CD4-positive, alpha-beta T cell treated with Interleukin-10 for 1 hour (primary cell): ENCODE measurements around the gene PCDH20.
"Not testable (repeated sequence)": the region's sequence is repeated elsewhere in the genome, so short reads cannot be mapped to it uniquely, and the experiment has no call there.

Experiments used
- DNase-seq: peaks from one replicate; pipeline ENCODE4 v3.0.0-alpha.2; 2020

The PCDH20 gene, protein sequence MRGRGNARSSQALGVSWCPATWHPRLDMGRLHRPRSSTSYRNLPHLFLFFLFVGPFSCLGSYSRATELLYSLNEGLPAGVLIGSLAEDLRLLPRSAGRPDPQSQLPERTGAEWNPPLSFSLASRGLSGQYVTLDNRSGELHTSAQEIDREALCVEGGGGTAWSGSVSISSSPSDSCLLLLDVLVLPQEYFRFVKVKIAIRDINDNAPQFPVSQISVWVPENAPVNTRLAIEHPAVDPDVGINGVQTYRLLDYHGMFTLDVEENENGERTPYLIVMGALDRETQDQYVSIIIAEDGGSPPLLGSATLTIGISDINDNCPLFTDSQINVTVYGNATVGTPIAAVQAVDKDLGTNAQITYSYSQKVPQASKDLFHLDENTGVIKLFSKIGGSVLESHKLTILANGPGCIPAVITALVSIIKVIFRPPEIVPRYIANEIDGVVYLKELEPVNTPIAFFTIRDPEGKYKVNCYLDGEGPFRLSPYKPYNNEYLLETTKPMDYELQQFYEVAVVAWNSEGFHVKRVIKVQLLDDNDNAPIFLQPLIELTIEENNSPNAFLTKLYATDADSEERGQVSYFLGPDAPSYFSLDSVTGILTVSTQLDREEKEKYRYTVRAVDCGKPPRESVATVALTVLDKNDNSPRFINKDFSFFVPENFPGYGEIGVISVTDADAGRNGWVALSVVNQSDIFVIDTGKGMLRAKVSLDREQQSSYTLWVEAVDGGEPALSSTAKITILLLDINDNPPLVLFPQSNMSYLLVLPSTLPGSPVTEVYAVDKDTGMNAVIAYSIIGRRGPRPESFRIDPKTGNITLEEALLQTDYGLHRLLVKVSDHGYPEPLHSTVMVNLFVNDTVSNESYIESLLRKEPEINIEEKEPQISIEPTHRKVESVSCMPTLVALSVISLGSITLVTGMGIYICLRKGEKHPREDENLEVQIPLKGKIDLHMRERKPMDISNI

DNA sequence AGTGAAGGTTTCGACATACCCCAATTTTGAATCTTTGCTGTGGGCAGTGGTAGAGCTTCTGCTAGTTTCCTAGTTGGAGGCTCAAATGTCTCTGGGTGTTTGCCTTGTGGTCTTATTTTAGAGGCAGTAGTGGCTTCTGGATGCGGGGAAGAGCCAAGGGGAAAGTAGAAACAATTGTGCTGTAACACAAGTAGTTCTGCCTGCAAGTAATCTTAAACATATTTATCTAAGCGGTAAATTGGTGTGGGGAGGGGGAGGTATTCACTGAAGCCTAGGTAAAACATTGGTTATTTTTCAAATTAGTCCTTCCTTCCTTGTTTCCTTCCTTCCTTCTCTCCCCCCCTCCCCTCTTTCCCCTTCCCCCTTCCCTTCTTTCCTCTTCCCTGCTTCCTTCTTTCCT, at the start of gene PCDH20:
Gene PCDH20 (minus strand): TSS at position 101 of the 400 bp plus-strand sequence. CDS start 691 bp downstream, outside the sequence.
- DNase-seq: no peak

DNA sequence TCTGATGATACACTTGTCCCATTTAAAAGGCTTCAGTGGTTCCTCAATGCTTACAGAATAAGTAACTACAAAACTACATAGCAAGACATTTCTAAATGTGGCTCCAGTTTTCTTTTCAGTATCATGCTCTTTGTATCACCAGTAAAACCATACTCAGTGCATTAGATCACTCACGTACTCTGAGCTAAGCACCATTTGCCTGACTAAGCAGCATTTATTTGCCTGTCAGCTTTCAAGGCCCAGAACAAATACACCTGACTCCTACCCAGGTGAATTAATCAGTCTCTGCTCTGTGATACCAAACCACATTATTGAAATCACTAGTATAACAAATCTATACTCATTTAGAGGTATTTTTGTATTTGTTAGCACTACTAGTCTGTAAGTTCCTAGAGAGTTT, 47.4 kb upstream of the PCDH20 start:
- no peak for DNase-seq

DNA sequence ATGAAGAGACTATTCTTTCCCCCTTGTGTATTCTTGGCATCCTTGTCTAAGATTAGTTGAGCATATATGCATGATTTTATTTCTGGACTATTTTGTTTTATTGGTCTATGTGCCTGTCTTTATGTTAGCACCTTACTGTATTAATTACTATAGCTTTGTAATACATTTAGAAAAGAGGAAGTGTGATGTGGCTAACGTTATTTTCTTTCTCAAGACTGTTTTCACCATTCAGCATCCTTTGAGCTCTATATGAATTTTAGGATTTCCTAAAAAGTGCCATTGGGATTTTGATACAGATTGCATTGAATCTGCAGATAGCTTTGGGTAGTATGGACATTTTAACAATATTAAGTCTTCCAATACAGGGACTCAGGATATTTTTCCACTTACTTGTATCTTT, 37.5 kb upstream of the PCDH20 start:
- DNase-seq: no peak

DNA sequence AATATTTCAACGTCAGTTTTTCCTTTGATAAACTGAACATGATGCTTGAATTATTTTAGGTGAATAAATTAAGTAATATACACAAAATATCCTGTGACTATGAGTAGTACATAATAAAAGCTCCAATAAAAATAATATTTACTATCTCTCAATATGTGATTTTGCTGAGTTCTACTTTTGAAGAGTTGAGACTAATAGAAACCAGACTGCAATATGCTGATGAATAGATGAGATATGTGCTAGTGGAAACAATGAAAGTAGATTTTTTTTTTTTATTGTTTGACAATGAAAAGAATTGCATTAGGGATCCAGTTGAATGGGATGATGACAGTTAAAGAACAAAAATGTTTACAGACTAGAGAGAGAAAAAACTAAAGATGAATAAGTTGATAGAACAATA, 16.4 kb upstream of the PCDH20 start:
- DNase-seq: no peak

DNA sequence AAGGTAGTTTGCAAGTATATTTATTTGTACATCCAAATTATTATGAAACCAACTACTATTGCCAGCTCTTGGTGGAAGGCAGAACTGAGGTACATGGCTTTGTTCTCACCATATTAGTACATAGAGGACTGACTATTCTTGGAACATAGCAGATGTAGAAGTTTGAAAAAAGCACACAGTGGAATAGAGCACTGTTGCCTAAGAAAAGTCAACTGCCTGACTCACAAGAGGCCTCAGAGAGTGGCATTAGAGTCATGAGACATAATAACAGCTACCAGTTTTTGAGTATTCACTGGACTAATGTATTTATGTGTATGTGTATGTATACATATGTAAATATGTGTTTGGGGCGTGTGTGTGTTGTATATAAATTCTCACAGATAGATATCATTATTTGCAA, 8.3 kb upstream of the PCDH20 start:
- no peak for DNase-seq

DNA sequence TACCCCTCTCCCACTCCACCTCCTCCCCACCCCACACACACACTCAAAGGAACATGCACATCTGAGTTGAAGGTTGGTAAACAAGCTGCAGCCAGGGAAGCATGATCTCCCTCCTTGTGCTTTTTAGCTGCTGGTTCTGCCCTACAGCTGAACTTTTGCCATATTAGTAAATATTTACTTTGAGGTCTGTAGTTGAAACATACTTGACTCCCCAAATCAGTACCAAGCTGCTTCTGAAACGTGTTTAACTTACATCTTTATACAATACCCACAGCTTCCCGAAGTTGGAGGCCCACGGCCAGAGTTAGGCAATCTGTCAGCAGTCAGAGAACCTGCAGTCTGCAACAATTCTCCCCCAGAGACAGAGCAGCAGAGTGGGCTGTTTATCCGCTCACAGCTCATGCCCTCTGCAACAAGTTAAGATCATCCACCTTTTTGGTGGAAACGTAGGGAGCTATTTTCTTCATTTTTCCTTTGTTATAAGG, 1.5 kb upstream of the PCDH20 start:
- DNase-seq: no peak

DNA sequence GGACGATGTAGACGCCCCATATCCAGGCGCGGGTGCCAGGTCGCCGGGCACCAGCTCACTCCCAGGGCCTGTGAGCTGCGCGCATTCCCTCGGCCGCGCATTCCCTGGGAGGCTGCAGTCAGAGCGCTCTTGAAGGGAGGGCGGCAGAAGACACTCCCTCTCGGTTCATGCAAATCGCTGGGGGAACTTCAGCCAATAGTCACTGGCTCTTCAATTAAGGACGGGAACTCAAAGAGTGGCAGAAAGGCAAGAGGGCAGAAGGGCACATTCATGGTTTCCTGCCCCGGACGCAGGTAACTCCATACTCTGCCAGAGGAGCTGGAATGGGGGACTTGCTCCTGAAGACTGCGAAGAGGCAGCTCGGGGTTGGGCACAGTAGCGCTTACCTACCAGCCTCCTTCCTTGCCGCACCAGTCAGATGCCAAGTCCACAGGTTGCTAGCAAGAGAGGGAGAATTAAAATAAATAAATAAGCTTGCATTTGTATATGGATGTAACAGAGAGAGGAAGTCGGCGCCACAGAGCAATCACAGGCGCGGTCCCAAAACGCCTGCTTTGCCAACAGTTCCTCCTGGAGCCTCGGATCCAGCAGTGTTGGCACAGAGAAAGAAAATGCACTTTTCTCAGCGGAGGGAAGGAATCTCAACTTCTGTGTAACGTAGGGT, 459 bp downstream of the PCDH20 start:
- DNase-seq: no peak

DNA sequence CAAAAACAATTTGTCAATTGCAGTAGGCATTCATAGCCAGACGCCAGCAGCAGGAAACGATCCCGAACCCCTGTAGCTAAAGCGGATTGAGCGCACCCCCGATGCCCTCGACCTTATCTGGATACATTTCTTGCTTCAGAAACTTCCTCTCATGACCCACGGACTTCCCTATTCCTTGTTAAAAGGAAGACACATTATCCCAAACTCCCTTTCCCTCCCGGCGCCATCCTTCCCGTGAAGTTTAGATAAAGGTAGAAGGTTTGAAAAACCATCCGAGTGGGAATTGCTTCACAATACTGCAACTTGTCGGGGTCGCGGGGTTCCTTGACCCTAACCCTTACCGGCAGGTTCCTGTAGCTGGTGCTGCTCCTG, 977 bp downstream of the PCDH20 start:
- DNase-seq: no peak

DNA sequence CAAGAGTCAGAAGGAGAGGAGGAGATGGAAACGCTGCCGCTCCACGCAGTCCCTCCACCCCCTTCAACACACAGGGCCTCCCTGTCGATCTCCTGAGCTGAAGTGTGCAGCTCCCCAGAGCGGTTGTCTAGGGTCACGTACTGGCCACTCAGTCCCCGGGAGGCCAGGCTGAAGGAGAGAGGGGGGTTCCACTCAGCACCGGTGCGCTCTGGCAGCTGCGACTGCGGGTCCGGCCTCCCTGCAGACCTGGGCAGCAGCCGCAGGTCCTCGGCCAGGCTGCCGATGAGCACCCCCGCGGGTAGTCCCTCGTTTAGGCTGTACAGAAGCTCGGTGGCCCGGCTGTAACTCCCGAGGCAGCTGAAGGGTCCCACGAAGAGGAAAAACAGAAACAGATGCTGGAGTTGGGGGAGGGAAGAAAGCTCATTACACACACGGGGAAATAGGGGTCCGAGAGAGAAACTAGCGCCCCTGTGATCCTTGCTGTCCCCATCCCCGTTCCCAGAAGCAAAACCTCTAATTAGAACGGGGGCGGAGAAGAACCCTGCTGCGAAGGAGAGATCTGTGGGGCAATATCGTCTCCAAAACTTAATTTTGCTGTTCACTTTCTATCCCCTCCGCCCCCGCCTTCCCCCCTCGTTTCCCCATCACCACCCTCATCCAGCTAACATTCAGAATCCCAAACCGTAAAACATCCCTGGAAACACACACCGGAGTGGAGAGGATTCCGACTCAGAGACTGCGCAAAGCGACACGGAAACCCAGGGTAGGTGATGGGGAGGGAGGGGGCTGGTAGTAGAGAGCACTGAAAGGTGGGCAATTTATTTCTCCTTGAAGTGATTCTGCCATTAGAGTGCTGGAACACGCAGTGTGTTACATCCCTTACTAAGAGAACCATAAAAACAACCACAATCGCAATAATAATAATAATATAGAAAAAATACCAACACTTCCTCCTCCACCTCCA, 1.8 kb downstream of the PCDH20 start:
- DNase-seq: no peak

DNA sequence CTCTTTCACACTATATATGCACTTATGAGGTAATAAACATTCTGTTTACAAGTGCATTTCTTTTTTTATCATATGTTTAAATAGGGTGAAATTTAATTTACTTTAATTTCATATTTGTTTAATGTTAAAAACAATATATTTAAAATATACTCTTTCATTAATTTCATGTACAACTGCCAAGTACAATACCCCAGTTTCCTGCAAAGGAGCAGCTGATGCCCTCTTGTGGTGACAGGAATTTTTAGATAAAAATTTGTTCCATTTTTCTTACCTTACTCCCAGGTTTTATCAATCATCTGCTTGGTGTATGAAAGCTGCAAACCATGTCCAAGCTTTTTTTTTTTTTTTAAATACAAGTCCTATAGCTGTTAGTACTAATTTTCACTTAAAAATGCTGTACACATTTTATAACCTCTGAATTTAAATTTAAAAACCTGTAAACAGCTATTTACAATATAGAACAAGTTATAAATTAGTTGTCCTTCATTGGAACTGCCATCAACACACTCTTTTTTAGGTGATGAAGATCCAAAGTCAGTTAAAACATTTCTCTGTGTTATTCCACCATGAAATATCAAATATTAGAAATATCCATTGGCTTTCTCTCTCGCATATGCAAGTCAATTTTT, 4.9 kb downstream of the PCDH20 start:
- DNase-seq: no peak

DNA sequence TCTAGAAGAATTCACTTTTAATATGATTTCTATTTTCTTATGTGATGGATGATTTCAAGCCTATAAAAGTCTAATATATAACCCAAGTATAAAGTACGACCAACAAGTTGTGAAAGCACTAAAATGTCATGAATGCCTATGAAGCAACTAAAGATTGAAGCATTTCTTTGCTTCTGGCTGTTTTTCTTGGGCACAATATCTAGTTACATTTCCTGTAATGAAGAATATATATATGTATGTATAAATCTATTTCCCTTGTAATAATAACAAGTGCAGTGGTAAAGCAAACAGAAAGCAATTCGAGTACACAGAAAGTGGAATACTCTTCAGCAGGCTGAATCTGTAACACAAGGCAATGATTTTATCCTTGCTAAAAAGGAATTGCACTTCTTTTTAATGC, 5.4 kb downstream of the PCDH20 start:
- DNase-seq: no peak

DNA sequence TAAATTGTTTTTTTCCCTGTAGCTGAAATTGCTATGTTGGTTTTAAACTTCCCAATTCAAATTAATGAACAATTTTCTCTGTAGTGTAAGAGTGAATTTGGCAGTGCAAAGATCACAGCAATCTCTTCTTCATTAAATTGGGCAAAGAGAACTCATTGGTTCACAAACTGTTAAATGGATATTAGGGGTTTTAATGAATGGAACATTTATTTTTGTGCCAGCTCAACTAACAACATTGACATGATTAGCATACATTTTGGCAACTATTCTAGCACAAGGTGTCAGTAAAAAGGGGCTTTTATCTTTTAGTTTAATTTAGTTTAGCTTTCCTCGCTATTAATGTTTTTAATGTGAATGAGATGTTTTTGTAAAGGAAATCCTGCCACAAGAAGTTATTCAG, 7.1 kb downstream of the PCDH20 start:
- DNase-seq: no peak

DNA sequence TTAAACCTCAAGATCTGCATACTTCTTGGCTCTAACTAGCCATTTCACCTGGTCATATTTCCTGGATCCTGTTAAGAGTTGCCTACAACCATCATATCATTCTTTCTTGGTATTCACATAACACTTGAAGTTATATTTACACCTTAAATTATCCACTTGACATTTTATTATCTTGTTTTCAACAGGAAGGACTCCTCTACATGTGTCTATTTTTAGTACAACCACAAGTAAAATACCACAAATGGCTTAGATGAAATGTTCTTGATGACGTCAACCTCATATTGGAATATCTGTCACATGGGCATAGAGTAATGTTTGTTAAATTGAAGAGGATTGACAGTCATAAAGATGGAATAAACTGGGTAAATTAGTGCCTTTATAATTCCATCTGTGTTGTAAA, 9.4 kb downstream of the PCDH20 start:
- DNase-seq: no peak

DNA sequence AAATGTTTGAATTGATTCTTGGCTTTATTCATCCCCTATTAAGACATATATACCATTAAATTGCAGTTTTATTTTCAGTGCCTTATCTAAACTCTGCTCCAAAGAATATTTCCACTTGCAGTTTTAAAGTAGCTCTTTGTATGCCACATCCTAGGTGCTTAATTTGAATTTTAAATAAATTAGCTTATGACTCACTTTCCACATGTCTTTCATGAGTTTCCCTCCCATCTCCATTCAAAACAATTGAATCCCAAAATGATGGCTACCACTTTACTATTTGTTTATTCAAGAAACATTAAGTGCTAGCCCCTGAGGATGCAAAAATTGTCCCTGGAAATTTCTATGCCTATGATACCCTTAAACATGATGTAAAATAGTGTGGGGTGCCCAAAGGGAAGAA, 19.5 kb downstream of the PCDH20 start:
- DNase-seq: no peak

DNA sequence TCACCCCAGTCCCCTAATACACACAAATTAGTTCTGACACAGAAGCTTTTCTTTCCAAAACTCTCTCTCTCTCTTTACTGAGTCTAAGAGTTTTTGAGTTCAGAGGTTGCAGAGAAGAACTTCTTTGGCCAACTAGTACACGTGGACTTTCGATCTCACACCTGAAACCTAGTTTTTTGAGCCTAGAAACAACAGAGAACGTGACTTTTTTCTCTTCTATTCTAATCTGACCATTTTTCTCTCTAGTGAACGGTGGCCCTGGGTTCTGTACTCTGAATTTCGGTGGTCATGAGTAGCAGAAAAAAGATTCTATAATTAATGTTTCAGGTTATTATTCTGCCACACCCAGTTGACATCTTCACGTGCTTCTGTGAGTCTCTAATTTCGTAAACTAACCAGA, 24.2 kb downstream of the PCDH20 start:
- DNase-seq: no peak

DNA sequence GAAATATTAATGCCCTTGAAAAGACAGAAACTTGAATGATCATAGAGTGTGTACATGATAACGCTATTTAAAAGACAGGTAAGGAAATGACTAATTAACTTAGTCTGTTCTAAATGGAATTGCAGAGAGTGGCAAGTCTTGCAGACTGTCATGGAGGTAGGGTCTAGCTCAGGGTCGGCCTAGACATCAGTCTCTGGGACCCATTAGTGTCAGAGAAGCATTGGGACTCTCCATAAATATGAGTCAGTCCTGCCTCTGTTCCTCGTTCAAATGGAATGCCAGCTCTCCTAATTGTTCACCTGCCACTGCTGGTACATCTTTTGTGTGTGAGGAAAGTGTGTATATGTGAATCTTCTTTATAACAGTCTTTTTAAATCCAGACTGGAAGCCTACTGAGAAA, 28.0 kb downstream of the PCDH20 start:
- no peak for DNase-seq

DNA sequence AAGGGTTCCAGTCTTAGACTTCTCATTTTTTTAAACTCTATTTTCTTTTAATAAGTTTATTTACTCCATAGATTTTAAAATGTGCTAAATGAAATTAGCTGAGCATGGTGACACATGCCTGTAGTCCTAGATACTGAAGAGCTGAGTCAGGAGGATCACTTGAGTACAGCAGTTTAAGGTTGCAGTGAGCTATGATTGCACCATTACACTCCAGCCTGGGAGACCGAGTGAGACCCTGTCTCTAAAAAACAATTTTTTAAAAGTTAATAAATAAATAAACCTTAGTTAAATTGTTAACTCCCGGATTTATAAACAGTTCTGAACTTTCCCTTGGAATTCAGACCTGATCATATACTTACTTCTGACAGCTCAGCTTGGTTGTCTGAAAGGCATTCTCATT, 32.5 kb downstream of the PCDH20 start:
- DNase-seq: no peak

DNA sequence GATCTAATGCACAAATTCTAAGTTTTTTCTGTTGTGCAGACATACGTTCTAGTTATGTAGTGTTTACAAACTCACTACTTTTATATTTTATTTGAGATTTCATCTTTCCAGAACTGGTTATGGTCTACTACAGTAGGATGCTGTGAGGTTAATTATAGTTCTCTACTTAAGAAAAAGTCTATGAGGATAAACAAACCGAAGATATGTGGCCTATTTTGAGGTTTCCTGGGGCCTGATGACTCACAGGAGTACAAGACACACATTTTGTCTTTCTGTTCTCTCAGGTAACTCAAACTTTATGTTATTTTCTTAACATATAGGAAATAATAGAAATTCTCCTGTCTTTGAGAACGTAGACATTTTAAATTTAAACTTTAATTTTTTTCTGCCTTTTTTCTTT, 45.1 kb downstream of the PCDH20 start:
- no peak for DNase-seq

DNA sequence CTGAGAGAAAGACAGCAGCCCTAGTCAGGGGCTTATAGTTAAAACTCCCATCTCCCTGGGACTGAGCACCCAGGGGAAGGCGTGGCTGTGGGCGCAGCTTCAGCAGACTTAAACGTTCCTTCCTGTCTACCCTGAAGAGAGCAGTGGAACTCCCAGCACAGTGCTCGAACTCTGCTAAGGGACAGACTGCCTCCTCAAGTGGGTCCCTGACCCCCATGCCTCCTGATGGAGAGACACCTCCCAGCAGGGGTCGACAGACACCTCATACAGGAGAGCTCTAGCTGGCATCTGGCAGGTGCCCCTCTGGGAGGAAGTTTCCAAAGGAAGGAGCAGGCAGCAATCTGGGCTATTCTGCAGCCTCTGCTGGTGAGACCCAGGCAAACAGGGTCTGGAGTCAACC, 51.0 kb downstream of the PCDH20 start:
- not testable (repeated sequence) for DNase-seq

DNA sequence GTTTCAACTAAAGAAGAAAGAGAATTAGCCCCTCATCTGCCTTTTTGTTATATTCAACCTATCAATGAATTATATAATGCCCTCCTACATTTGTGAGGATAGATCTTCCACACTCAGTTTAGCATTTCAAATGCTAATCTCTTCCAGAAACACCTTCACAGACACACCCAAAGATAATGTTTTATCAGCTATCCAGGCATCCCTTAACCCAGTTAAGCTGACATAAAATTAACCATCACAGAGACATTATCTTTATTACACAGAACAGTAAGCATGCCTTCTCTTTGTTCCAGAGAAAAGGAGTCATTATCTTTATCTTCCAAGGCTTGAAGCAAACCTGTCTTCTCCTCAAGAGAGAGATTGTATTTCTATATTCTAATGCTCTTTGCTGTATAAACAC, 53.1 kb downstream of the PCDH20 start:
- DNase-seq: no peak
